ENCODE measurements around the gene MCF2L.
"Not testable (repeated sequence)": the region's sequence is repeated elsewhere in the genome, so short reads cannot be mapped to it uniquely, and the experiment has no call there.

The MCF2L gene

GRCh38 chr13:113086991-113087922 lies 118.2 kb downstream of the MCF2L start:
- DNase-seq, result no peak

- no peak for DNase-seq
These were observed 119.1 kb downstream of the MCF2L start for GRCh38 chr13:113087923-113088690.

GRCh38 chr13:113088691-113089020 lies 119.6 kb downstream of the MCF2L start:
- no peak for DNase-seq

- DNase-seq, result no peak
These were observed 120.8 kb downstream of the MCF2L start for GRCh38 chr13:113089693-113090414.

- DNase-seq, result no peak
These were observed 121.4 kb downstream of the MCF2L start for GRCh38 chr13:113090415-113090770.

GRCh38 chr13:113090806-113091205 lies 121.8 kb downstream of the MCF2L start:
- no peak for DNase-seq

- no peak for DNase-seq
These were observed 122.3 kb downstream of the MCF2L start for GRCh38 chr13:113091211-113091771.

GRCh38 chr13:113091891-113092775 lies 123.1 kb downstream of the MCF2L start:
- DNase-seq, result no peak

GRCh38 chr13:113092776-113093579 lies 124.0 kb downstream of the MCF2L start:
- no peak for DNase-seq

GRCh38 chr13:113093580-113094409 lies 124.8 kb downstream of the MCF2L start:
- no peak for DNase-seq

GRCh38 chr13:113094410-113094800 lies 125.4 kb downstream of the MCF2L start:
- DNase-seq, result no peak

- DNase-seq, result no peak
These were observed 126.4 kb downstream of the MCF2L start for GRCh38 chr13:113095146-113096051.

GRCh38 chr13:113096052-113096744 lies 127.2 kb downstream of the MCF2L start:
- no peak for DNase-seq

GRCh38 chr13:113096745-113097305 lies 127.8 kb downstream of the MCF2L start:
- DNase-seq, result no peak

- DNase-seq, result no peak
These were observed 128.6 kb downstream of the MCF2L start for GRCh38 chr13:113097651-113098050.

- DNase-seq, result no peak
These were observed 129.2 kb downstream of the MCF2L start for GRCh38 chr13:113098162-113098732.

GRCh38 chr13:113099142-113099541 lies 130.1 kb downstream of the MCF2L start:
- DNase-seq, result no peak

GRCh38 chr13:113102302-113102701 lies 133.3 kb downstream of the MCF2L start:
- not testable (repeated sequence) for DNase-seq
